OCI-LY7 (cell line): ENCODE measurements around the gene SNX19.

ENCODE experiments used
- CTCF ChIP-seq: fragments of 200-600 bp; sonication (generic); conservative IDR thresholded peaks from 2 replicates; pipeline ENCODE4 v1.5.1; 2014; ENCODE audit warnings: mild to moderate bottlenecking, antibody characterized with exemption, low read length, moderate library complexity, mixed read lengths
- EZH2phosphoT487 ChIP-seq: fragments of 200-600 bp; sonication (generic); IDR thresholded peaks from 2 replicates; pipeline ENCODE4 v1.6.1; 2018; ENCODE audit warnings: low read depth, borderline replicate concordance, mild to moderate bottlenecking, mixed run types, antibody characterized with exemption, low read length, moderate library complexity, mixed read lengths

GRCh38 chr11:130831976-130832375, 84.3 kb downstream of the SNX19 start:
- no peak for TF ChIP-seq CTCF
- TF ChIP-seq EZH2phosphoT487 = no peak
